Measurements from ENCODE around the gene ZNF106.

- no peak for TF ChIP-seq CTCF (IDR thresholded peaks at IDR 0.05)
- TF ChIP-seq POLR2A (IDR thresholded peaks at IDR 0.05) = no peak
- TF ChIP-seq POLR2AphosphoS5 (IDR thresholded peaks at IDR 0.05; ENCODE audit: insufficient read depth in 1 of 2, low read depth in 1 of 2) = no peak
These were observed 41.0 kb downstream of the ZNF106 start for GRCh38 chr15:42449770-42450424.

Data from vagina (tissue), 2 donors.